SK-N-SH (cell line): ENCODE results near the gene MAPKAP1. TPM values are rescaled to one million over a fixed set of nuclear protein-coding genes. Genes with fewer than 3 reads are reported as not detected.

Source experiments
- CTCF ChIA-PET: fragments of 300-600, 350-600 bp; formaldehyde crosslinking; extraction: SDS; loops from one replicate; lab custom pipeline; 2021; lab: Yijun Ruan, JAX
- POLR2A ChIA-PET: fragments of 350-600 bp; sonication (Branson Sonifier 250); formaldehyde crosslinking; extraction: SDS; loops from one replicate; lab custom pipeline; 2020; ENCODE audit warnings: antibody characterized with exemption, inconsistent platforms; lab: Yijun Ruan, JAX
- DNase-seq: peaks from one replicate; pipeline ENCODE4 v3.0.0; 2012
- H2AFZ ChIP-seq: fragments of 200-600 bp; sonication (generic); 2 replicates; pipeline ENCODE4 v1.8.1; 2016; ENCODE audit warnings: antibody characterized with exemption, mild to moderate bottlenecking, low read depth
- H3F3A ChIP-seq: fragments of 200-600 bp; sonication (generic); replicated peaks from 2 replicates; pipeline ENCODE3; 2016; ENCODE audit warnings: antibody characterized with exemption, mild to moderate bottlenecking; ENCODE audit not compliant: insufficient read depth
- H3K27ac ChIP-seq, 2 experiments: fragments of 200-500 bp in 1 of 2; fragments of 200-600 bp in 1 of 2; sonication (Bioruptor generic) in 1 of 2; sonication (generic), shearing (Covaris generic) in 1 of 2; 2 replicates each; pipeline versions ENCODE4 v1.5.1 to v1.6.1; 2014 to 2016; ENCODE audit warnings: low read depth in 2 of 2, inconsistent platforms in 1 of 2, low read length in 1 of 2, mild to moderate bottlenecking in 1 of 2, mixed read lengths in 1 of 2
- H3K27me3 ChIP-seq: fragments of 200-600 bp; sonication (generic), shearing (Covaris generic); 2 replicates; pipeline ENCODE4 v1.6.1; 2016; ENCODE audit warnings: mixed run types; ENCODE audit not compliant: insufficient read depth
- H3K36me3 ChIP-seq, 2 experiments: fragments of 200-500 bp in 1 of 2; fragments of 200-600 bp in 1 of 2; sonication (Bioruptor generic) in 1 of 2; sonication (generic) in 1 of 2; replicated peaks in 1 of 2; 2 replicates each; pipeline versions ENCODE3 to v1.5.1; 2014 to 2016; ENCODE audit warnings: low read length in 1 of 2, mild to moderate bottlenecking in 1 of 2; ENCODE audit not compliant: insufficient read depth in 2 of 2, control insufficient read depth in 1 of 2
- H3K4me1 ChIP-seq, 2 experiments: fragments of 200-500 bp in 1 of 2; fragments of 200-600 bp in 1 of 2; sonication (Bioruptor generic) in 1 of 2; sonication (generic), shearing (Covaris generic) in 1 of 2; 2 replicates each; pipeline versions ENCODE4 v1.5.1 to v1.6.1; 2014 to 2016; ENCODE audit warnings: low read depth in 1 of 2, low read length in 1 of 2, mixed run types in 1 of 2; ENCODE audit not compliant: insufficient read depth in 2 of 2, control insufficient read depth in 1 of 2
- H3K4me2 ChIP-seq: fragments of 200-600 bp; sonication (generic), shearing (Covaris generic); 2 replicates; pipeline ENCODE4 v1.6.1; 2017; ENCODE audit warnings: mixed run types
- H3K4me3 ChIP-seq, 2 experiments: fragments of 200-500 bp in 1 of 2; fragments of 200-600 bp in 1 of 2; sonication (Bioruptor generic) in 1 of 2; sonication (generic), shearing (Covaris generic) in 1 of 2; 2 replicates each; pipeline versions ENCODE4 v1.5.1 to v1.8.1; 2014 to 2016; ENCODE audit warnings: low read depth in 2 of 2, inconsistent platforms in 1 of 2, low read length in 1 of 2, mild to moderate bottlenecking in 1 of 2, mixed read lengths in 1 of 2, moderate library complexity in 1 of 2
- H3K79me2 ChIP-seq: fragments of 200-600 bp; sonication (generic); 2 replicates; pipeline ENCODE4 v1.8.1; 2017; ENCODE audit warnings: mild to moderate bottlenecking; ENCODE audit not compliant: insufficient read depth
- H3K9ac ChIP-seq: fragments of 200-600 bp; sonication (generic); 2 replicates; pipeline ENCODE4 v1.6.1; 2017; ENCODE audit warnings: mixed run types
- H3K9me2 ChIP-seq: fragments of 200-600 bp; sonication (generic); 2 replicates; pipeline ENCODE4 v1.6.1; 2017; ENCODE audit warnings: mixed run types
- H3K9me3 ChIP-seq: fragments of 200-600 bp; sonication (generic); 2 replicates; pipeline ENCODE4 v1.6.1; 2017; ENCODE audit warnings: mixed run types, mild to moderate bottlenecking, moderate library complexity
- H4K20me1 ChIP-seq: fragments of 200-600 bp; sonication (generic); 2 replicates; pipeline ENCODE4 v1.6.1; 2017; ENCODE audit warnings: mild to moderate bottlenecking, mixed run types; ENCODE audit not compliant: insufficient read depth
- CHD2 ChIP-seq: fragments of 150-350 bp; IDR thresholded peaks from 2 replicates; pipeline ENCODE4 v1.6.1; 2018; ENCODE audit warnings: low read length; ENCODE audit not compliant: partially characterized antibody
- ELF1 ChIP-seq: IDR thresholded peaks from 2 replicates; pipeline ENCODE4 v1.4.0; 2012
- EP300 ChIP-seq, 2 experiments: IDR thresholded peaks; 2 replicates each; pipeline versions ENCODE4 v1.4.0 to v1.6.1; 2012; ENCODE audit warnings: borderline replicate concordance in 1 of 2, low read depth in 1 of 2, low read length in 1 of 2
- EZH2phosphoT487 ChIP-seq: fragments of 200-600 bp; sonication (generic); IDR thresholded peaks from 2 replicates; pipeline ENCODE4 v1.6.1; 2017; ENCODE audit warnings: low read depth, mixed run types, mild to moderate bottlenecking, antibody characterized with exemption, moderate library complexity, borderline replicate concordance
- FOXJ3 ChIP-seq: sonication (generic); formaldehyde crosslinking; IDR thresholded peaks from 2 replicates; pipeline ENCODE4 v1.5.1; 2020; ENCODE audit warnings: mild to moderate bottlenecking, missing genetic modification reagents
- FOXM1 ChIP-seq: IDR thresholded peaks from 2 replicates; pipeline ENCODE4 v1.4.0; 2012; ENCODE audit warnings: low read depth, mild to moderate bottlenecking
- GATA2 ChIP-seq: sonication (generic); formaldehyde crosslinking; IDR thresholded peaks from 2 replicates; pipeline ENCODE4 v1.5.0; 2020; ENCODE audit warnings: mild to moderate bottlenecking, missing genetic modification reagents
- MAX ChIP-seq: IDR thresholded peaks from 2 replicates; pipeline ENCODE4 v1.4.0; 2012; ENCODE audit warnings: low read depth
- NFIC ChIP-seq: IDR thresholded peaks from 2 replicates; pipeline ENCODE4 v1.4.0; 2012; ENCODE audit warnings: borderline replicate concordance
- PBX3 ChIP-seq: IDR thresholded peaks from 2 replicates; pipeline ENCODE4; 2012
- POLR2AphosphoS5 ChIP-seq: IDR thresholded peaks from 2 replicates; pipeline ENCODE4 v1.6.1; 2012; ENCODE audit warnings: low read depth, low read length
- RAD21 ChIP-seq: IDR thresholded peaks from 2 replicates; pipeline ENCODE4 v1.6.1; 2012; ENCODE audit warnings: mild to moderate bottlenecking, low read length
- RCOR1 ChIP-seq: fragments of 150-350 bp; IDR thresholded peaks from 2 replicates; pipeline ENCODE4 v1.6.1; 2017; ENCODE audit warnings: antibody characterized with exemption, low read length
- REST ChIP-seq: IDR thresholded peaks from 2 replicates; pipeline ENCODE4 v1.6.1; 2012; ENCODE audit warnings: mild to moderate bottlenecking, low read depth, low read length, moderate library complexity
- RFX5 ChIP-seq: IDR thresholded peaks from 2 replicates; pipeline ENCODE4 v1.6.1; 2012; ENCODE audit warnings: mild to moderate bottlenecking, improper control_type of control experiment, low read length
- RXRA ChIP-seq: IDR thresholded peaks from 2 replicates; pipeline ENCODE4 v1.4.0; 2012; ENCODE audit warnings: low read depth, mild to moderate bottlenecking, borderline replicate concordance
- SMC3 ChIP-seq: IDR thresholded peaks from 2 replicates; pipeline ENCODE4 v1.6.1; 2012; ENCODE audit warnings: low read depth, low read length, improper control_type of control experiment
- TCF12 ChIP-seq: IDR thresholded peaks from 2 replicates; pipeline ENCODE4 v1.4.0; 2012
- WGBS: methylation state at CpG from one replicate; pipeline ENCODE4 v1.1.6; 2017; ENCODE audit warnings: low lambda C conversion rate; 5-methylcytosine and 5-hydroxymethylcytosine counted together
- polyA plus RNA-seq, 3 experiments: library from polyadenylated mRNA; depleted of rRNA; stranded (reverse); fragments of >200 nt; gene quantifications; 2 replicates each; pipeline ENCODE4 v1.2.3, GENCODE V29; 2012

The MAPKAP1 gene
- polyA plus RNA-seq, 1 of the 3 experiments (the other 2 are of a cell fraction), result 117 TPM

GRCh38 chr9:125565126-125565525 is 141.9 kb downstream of the MAPKAP1 start:
- no peaks in the 10 kb centered on the region for H3K27me3 ChIP-seq
- H3K36me3 ChIP-seq, result peaks cover 0 to 6% of the 10 kb centered on the region in 2 experiments
- H2AFZ ChIP-seq, result no peak overlapping the region
- H3K27ac ChIP-seq, result no peak overlapping the region
- peaks cover 35% of the 10 kb centered on the region for H3K79me2 ChIP-seq
- TF ChIP-seq RXRA (no peak), NFIC (no peak), FOXM1 (no peak), CHD2 (no peak), EP300 (IDR thresholded peaks at IDR 0.05; ENCODE audit: borderline replicate concordance in 1 of 2, low read depth in 1 of 2, low read length in 1 of 2) (no peak), SMC3 (no peak), RFX5 (no peak), REST (no peak), RCOR1 (no peak), ELF1 (no peak), MAX (no peak), POLR2AphosphoS5 (no peak), EZH2phosphoT487 (no peak), FOXJ3 (CRISPR knock-in tag) (no peak), PBX3 (no peak), TCF12 (no peak), GATA2 (CRISPR knock-in tag) (no peak), RAD21 (no peak)
- TF ChIP-seq, all 33 proteins: peak for 0
- Histone ChIP-seq H3K4me1 (peaks cover 10 to 11% of the 10 kb centered on the region in 2 experiments; a peak in 3 of 4 replicates), H3K4me2 (no peak overlapping the region), H3F3A (peaks cover 8% of the 10 kb centered on the region), H3K4me3 (no peak overlapping the region), H3K9me2 (no peaks in the 10 kb centered on the region), H4K20me1 (no peaks in the 10 kb centered on the region), H3K9ac (no peak overlapping the region), H3K9me3 (no peaks in the 10 kb centered on the region)
- POLR2A ChIA-PET, result no interaction called here
- DNase-seq, result no peak
- CTCF ChIA-PET, result interaction anchor here (1.0 kb wide), 1 partner anchor 157 kb away, joined by 3 read pairs; no protein-coding TSS in a partner anchor
- 91% methylated on average over 2 of the region's 2 CpGs for WGBS
